Smooth muscle cell (in vitro differentiated cells): ENCODE measurements around the gene HLCS. TPM values are rescaled to one million over a fixed set of nuclear protein-coding genes. Genes with fewer than 3 reads are reported as not detected.

Experiments
- DNase-seq: peaks from one replicate; lab custom pipeline; 2025; ENCODE audit not compliant: unreplicated experiment; lab: John Stamatoyannopoulos, UW
- H2AFZ ChIP-seq: fragments of 200-600 bp; sonication (generic); 2 replicates; pipeline ENCODE4 v1.6.0; 2016; ENCODE audit warnings: antibody characterized with exemption, low read depth, mild to moderate bottlenecking
- H3F3A ChIP-seq: fragments of 200-600 bp; sonication (generic); 2 replicates; pipeline ENCODE4 v1.6.0; 2017; ENCODE audit warnings: antibody characterized with exemption, low read depth
- H3K27ac ChIP-seq: fragments of 200-600 bp; sonication (generic); 2 replicates; pipeline ENCODE4 v1.5.1; 2016; ENCODE audit warnings: low read depth, mild to moderate bottlenecking
- H3K27me3 ChIP-seq: fragments of 200-600 bp; sonication (generic); 2 replicates; pipeline ENCODE4 v1.6.1; 2016; ENCODE audit warnings: low read depth, mild to moderate bottlenecking
- H3K36me3 ChIP-seq: fragments of 200-600 bp; sonication (generic); 2 replicates; pipeline ENCODE4 v1.5.1; 2016; ENCODE audit warnings: low read depth
- H3K4me1 ChIP-seq: fragments of 200-600 bp; sonication (generic); 2 replicates; pipeline ENCODE4 v1.5.1; 2016; ENCODE audit warnings: low read depth
- H3K4me2 ChIP-seq: fragments of 200-600 bp; sonication (generic); 2 replicates; pipeline ENCODE4 v1.6.0; 2016; ENCODE audit warnings: mild to moderate bottlenecking
- H3K4me3 ChIP-seq: fragments of 200-600 bp; sonication (generic); 2 replicates; pipeline ENCODE4 v1.5.1; 2016; ENCODE audit warnings: mild to moderate bottlenecking
- H3K79me2 ChIP-seq: fragments of 200-600 bp; sonication (generic); 2 replicates; pipeline ENCODE4 v1.6.0; 2016; ENCODE audit warnings: low read depth, mild to moderate bottlenecking
- H3K9ac ChIP-seq: fragments of 200-600 bp; sonication (generic); 2 replicates; pipeline ENCODE4 v1.6.0; 2016; ENCODE audit warnings: low read depth
- H3K9me3 ChIP-seq: fragments of 200-600 bp; sonication (generic); replicated peaks from 2 replicates; pipeline ENCODE4 v1.5.1; 2016; ENCODE audit warnings: low read depth
- H4K20me1 ChIP-seq: fragments of 200-600 bp; sonication (generic); 2 replicates; pipeline ENCODE4 v1.6.0; 2016; ENCODE audit warnings: low read depth
- CTCF ChIP-seq: fragments of 200-600 bp; sonication (generic); IDR thresholded peaks from 2 replicates; pipeline ENCODE4 v1.5.1; 2017; ENCODE audit warnings: borderline replicate concordance, mild to moderate bottlenecking, antibody characterized with exemption; ENCODE audit not compliant: insufficient read depth, poor library complexity, severe bottlenecking
- WGBS: methylation state at CpG from one replicate; pipeline ENCODE4 v1.1.7; 2016; ENCODE audit warnings: low lambda C conversion rate; 5-methylcytosine and 5-hydroxymethylcytosine counted together
- polyA plus RNA-seq: library from polyadenylated mRNA; unstranded; fragments of >200 nt; fragmentation: Nextera tagmentation; extraction: Ambion mirVana; gene quantifications from 2 replicates; pipeline ENCODE4 v1.2.1, GENCODE V29; 2016
- total RNA-seq: library from RNA; depleted of rRNA; stranded (reverse); fragments of >200 nt; gene quantifications from 2 replicates; pipeline ENCODE4 v1.2.3, GENCODE V29; 2014

The HLCS gene
- total and polyA plus RNA-seq, 2 experiments from 2014 or later: 7.5 to 20.6 TPM

- TF ChIP-seq CTCF: no peak
- Histone ChIP-seq H4K20me1 (no peaks in the 10 kb centered on the region), H3K4me2 (no peak overlapping the region), H3K4me1 (no peaks in the 10 kb centered on the region), H2AFZ (no peak overlapping the region), H3K27ac (no peak overlapping the region), H3K79me2 (no peaks in the 10 kb centered on the region), H3K4me3 (no peak overlapping the region), H3K27me3 (no peaks in the 10 kb centered on the region), H3K9me3 (no peaks in the 10 kb centered on the region), H3K36me3 (no peaks in the 10 kb centered on the region), H3F3A (peaks cover 3% of the 10 kb centered on the region), H3K9ac (no peak overlapping the region)
- no peak for DNase-seq
- 96% methylated on average over 11 of the region's 11 CpGs for WGBS
Observed at GRCh38 chr21:36893581-36893980, 72.9 kb downstream of the HLCS start.

- no peaks in the 10 kb centered on the region for H3K79me2 ChIP-seq
Observed at GRCh38 chr21:36892201-36892600, 74.3 kb downstream of the HLCS start.

GRCh38 chr21:36891692-36892091 is 74.8 kb downstream of the HLCS start:
- peak overlapping the region; percentile 20 for H3K27ac ChIP-seq
- no peaks in the 10 kb centered on the region for H3K79me2 ChIP-seq
- no peak overlapping the region for H3K9ac ChIP-seq
- no peaks in the 10 kb centered on the region for H3K36me3 ChIP-seq
- WGBS: 24% methylated on average over 2 of the region's 2 CpGs
- no peak for DNase-seq
- no peak for TF ChIP-seq CTCF
- H3K4me1 ChIP-seq: peaks cover 7% of the 10 kb centered on the region
- no peak overlapping the region for H3K4me2 ChIP-seq
- H2AFZ ChIP-seq: no peak overlapping the region
- no peaks in the 10 kb centered on the region for H3K9me3 ChIP-seq
- H3K4me3 ChIP-seq: no peak overlapping the region
- peaks cover 3% of the 10 kb centered on the region for H3F3A ChIP-seq
- no peaks in the 10 kb centered on the region for H4K20me1 ChIP-seq
- H3K27me3 ChIP-seq: no peaks in the 10 kb centered on the region

More at GRCh38 chr21:36892201-36892600, 74.3 kb downstream of the HLCS start:
- no peak for TF ChIP-seq CTCF
- Histone ChIP-seq H3F3A (peaks cover 3% of the 10 kb centered on the region), H3K4me3 (no peak overlapping the region), H4K20me1 (no peaks in the 10 kb centered on the region), H2AFZ (no peak overlapping the region), H3K4me1 (peaks cover 7% of the 10 kb centered on the region), H3K27me3 (no peaks in the 10 kb centered on the region), H3K27ac (peak overlapping the region; percentile 20), H3K9me3 (no peaks in the 10 kb centered on the region), H3K9ac (no peak overlapping the region), H3K4me2 (no peak overlapping the region), H3K36me3 (no peaks in the 10 kb centered on the region)
- WGBS: 85% methylated on average over 11 of the region's 11 CpGs
- no peak for DNase-seq

GRCh38 chr21:36891121-36891520 is 75.3 kb downstream of the HLCS start:
- Histone ChIP-seq H2AFZ (no peak overlapping the region), H4K20me1 (no peaks in the 10 kb centered on the region), H3K36me3 (no peaks in the 10 kb centered on the region), H3K27me3 (no peaks in the 10 kb centered on the region), H3K4me1 (peaks cover 7% of the 10 kb centered on the region), H3K4me2 (no peak overlapping the region), H3K79me2 (no peaks in the 10 kb centered on the region), H3F3A (peaks cover 3% of the 10 kb centered on the region), H3K4me3 (no peak overlapping the region), H3K9me3 (no peaks in the 10 kb centered on the region), H3K9ac (no peak overlapping the region), H3K27ac (peak overlapping the region; percentile 20)
- DNase-seq: no peak
- no peak for TF ChIP-seq CTCF
- WGBS: 72% methylated on average over 5 of the region's 5 CpGs
